Coronary artery (tissue), 2 donors: Measurements from ENCODE around the gene DDX3X.
"Not testable (repeated sequence)": the region's sequence is repeated elsewhere in the genome, so short reads cannot be mapped to it uniquely, and the experiment has no call there.

Experiments
- DNase-seq: peaks from one replicate; pipeline ENCODE4 v3.0.0-alpha.2; 2017; ENCODE audit warnings: low spot score
- H3K27ac ChIP-seq, 2 donors: fragments of 200-600 bp; sonication (generic); one replicate each; pipeline ENCODE4 v1.5.1; 2016 to 2019
- H3K4me3 ChIP-seq: fragments of 200-600 bp; sonication (generic); 2 replicates; pipeline ENCODE4 v1.5.1; 2016; ENCODE audit warnings: mild to moderate bottlenecking, moderate library complexity
- CTCF ChIP-seq: fragments of 200-600 bp; sonication (generic); IDR thresholded peaks from one replicate; pipeline ENCODE4 v1.5.1; 2019; ENCODE audit warnings: antibody characterized with exemption

DDX3X gene

GRCh38 chrX:41333744-41334362, at the start of gene DDX3X:
TSS of gene DDX3X (plus strand) at chrX:41334162. CDS start at chrX:41334253, 91 bp downstream.
- Histone ChIP-seq H3K4me3 (peak within 1 kb of the TSS; percentile 97), H3K27ac (peak within 1 kb of the TSS; percentile 98 to 100)
- DNase-seq: peak; percentile 93
- TF ChIP-seq CTCF: peak; percentile 17

GRCh38 chrX:41285928-41286327, 48.0 kb upstream of the DDX3X start:
- H3K27ac ChIP-seq, DNase-seq: not testable (repeated sequence)

GRCh38 chrX:41288641-41289040, 45.3 kb upstream of the DDX3X start:
- TF ChIP-seq CTCF: no peak
- no peak overlapping the region for H3K4me3 ChIP-seq
- DNase-seq: no peak

More at GRCh38 chrX:41285928-41286327, 48.0 kb upstream of the DDX3X start:
- not testable (repeated sequence) for H3K4me3 ChIP-seq

GRCh38 chrX:41289095-41289494, 44.9 kb upstream of the DDX3X start:
- TF ChIP-seq CTCF: no peak
- no peak overlapping the region for H3K27ac ChIP-seq
- DNase-seq: no peak
- H3K4me3 ChIP-seq: no peak overlapping the region

More at GRCh38 chrX:41288641-41289040, 45.3 kb upstream of the DDX3X start:
- no peak overlapping the region for H3K27ac ChIP-seq

- Histone ChIP-seq H3K4me3 (no peak overlapping the region), H3K27ac (no peak overlapping the region)
- DNase-seq: no peak
- no peak for TF ChIP-seq CTCF
Measured at GRCh38 chrX:41291309-41291708, 42.7 kb upstream of the DDX3X start.

GRCh38 chrX:41293269-41293668, 40.7 kb upstream of the DDX3X start:
- TF ChIP-seq CTCF: no peak
- no peak for DNase-seq
- Histone ChIP-seq H3K4me3 (no peak overlapping the region), H3K27ac (no peak overlapping the region)

GRCh38 chrX:41300758-41301437, 33.1 kb upstream of the DDX3X start:
- Histone ChIP-seq H3K27ac (peak overlapping the region in 1 of 2 donors; percentile 1), H3K4me3 (no peak overlapping the region)
- no peak for DNase-seq
- TF ChIP-seq CTCF: no peak
